ENCODE results near the gene MSRB2.

DNA sequence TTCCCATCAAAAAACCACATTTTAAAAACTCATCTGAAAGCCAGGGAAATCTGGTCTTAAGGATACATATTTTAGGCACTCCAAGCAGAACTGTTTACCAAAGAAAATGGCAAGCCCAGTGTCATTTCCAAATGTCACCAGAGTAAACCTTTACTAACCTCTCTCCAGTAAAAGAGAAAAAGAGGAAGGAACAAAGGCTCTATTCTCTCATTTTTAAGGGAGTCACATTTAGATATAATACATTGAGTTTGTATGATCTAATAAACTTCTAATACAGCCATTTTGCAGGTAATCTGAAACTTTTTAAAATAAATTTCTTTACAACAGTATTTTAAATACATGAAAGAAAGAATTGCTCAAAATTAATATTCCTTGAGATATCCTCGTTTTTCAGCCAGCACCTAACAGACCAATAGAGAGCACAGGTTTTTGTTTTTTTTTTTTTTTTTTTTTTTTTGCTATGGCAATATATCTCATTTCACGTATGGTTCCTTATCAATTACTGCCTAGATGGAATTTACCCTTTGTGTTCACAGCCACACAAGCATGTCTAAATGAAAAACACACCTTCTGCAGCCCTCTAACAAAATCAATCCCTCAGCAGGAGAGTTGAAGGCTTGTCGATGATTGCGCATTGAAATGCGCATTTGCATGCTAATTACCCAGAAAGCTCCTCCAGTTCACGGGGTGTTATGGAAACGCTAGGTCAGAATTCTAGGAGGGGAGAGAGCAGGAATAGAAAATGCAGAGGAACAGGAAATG lies 39.8 kb upstream of the MSRB2 start:
- TF ChIP-seq, protein P1, sequence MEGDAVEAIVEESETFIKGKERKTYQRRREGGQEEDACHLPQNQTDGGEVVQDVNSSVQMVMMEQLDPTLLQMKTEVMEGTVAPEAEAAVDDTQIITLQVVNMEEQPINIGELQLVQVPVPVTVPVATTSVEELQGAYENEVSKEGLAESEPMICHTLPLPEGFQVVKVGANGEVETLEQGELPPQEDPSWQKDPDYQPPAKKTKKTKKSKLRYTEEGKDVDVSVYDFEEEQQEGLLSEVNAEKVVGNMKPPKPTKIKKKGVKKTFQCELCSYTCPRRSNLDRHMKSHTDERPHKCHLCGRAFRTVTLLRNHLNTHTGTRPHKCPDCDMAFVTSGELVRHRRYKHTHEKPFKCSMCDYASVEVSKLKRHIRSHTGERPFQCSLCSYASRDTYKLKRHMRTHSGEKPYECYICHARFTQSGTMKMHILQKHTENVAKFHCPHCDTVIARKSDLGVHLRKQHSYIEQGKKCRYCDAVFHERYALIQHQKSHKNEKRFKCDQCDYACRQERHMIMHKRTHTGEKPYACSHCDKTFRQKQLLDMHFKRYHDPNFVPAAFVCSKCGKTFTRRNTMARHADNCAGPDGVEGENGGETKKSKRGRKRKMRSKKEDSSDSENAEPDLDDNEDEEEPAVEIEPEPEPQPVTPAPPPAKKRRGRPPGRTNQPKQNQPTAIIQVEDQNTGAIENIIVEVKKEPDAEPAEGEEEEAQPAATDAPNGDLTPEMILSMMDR (IDR thresholded peaks at IDR 0.05): no peak
- no peak for TF ChIP-seq MAZ (IDR thresholded peaks at IDR 0.05; ENCODE audit: borderline replicate concordance, low read depth, low read length)
- TF ChIP-seq SMC3 (IDR thresholded peaks at IDR 0.05): no peak
- TF ChIP-seq, protein P2, sequence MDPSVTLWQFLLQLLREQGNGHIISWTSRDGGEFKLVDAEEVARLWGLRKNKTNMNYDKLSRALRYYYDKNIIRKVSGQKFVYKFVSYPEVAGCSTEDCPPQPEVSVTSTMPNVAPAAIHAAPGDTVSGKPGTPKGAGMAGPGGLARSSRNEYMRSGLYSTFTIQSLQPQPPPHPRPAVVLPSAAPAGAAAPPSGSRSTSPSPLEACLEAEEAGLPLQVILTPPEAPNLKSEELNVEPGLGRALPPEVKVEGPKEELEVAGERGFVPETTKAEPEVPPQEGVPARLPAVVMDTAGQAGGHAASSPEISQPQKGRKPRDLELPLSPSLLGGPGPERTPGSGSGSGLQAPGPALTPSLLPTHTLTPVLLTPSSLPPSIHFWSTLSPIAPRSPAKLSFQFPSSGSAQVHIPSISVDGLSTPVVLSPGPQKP (IDR thresholded peaks at IDR 0.05; ENCODE audit: low read depth, low read length): no peak

Measured in A549 (cell line).